ENCODE measurements around the gene CALM1. TPM values are rescaled to one million over a fixed set of nuclear protein-coding genes. Genes with fewer than 3 reads are reported as not detected.

The CALM1 gene
- total RNA-seq, 4 donors from 2014 or later = 106 to 240 (median 182) TPM

DNA sequence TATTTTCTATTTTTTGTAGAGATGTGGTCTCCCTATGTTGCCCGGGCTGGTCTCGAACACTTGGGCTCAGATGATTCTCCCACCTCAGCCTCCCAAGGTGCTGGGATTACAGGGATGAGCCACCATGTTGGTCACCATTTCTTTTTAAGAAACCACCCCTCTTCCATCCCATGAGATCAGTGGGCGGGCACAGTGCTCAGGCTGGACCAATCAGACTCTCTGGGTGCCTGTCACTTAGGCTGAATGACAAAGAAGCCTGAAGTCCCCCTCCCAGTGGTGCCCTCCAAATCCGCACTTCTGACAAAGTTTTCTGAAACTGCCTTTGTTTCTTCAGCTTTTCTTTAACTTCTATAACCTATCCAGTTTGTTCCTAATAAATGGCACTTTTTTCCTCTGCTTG is 48.2 kb downstream of the CALM1 start:
- TF ChIP-seq, protein P1, sequence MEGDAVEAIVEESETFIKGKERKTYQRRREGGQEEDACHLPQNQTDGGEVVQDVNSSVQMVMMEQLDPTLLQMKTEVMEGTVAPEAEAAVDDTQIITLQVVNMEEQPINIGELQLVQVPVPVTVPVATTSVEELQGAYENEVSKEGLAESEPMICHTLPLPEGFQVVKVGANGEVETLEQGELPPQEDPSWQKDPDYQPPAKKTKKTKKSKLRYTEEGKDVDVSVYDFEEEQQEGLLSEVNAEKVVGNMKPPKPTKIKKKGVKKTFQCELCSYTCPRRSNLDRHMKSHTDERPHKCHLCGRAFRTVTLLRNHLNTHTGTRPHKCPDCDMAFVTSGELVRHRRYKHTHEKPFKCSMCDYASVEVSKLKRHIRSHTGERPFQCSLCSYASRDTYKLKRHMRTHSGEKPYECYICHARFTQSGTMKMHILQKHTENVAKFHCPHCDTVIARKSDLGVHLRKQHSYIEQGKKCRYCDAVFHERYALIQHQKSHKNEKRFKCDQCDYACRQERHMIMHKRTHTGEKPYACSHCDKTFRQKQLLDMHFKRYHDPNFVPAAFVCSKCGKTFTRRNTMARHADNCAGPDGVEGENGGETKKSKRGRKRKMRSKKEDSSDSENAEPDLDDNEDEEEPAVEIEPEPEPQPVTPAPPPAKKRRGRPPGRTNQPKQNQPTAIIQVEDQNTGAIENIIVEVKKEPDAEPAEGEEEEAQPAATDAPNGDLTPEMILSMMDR (IDR thresholded peaks at IDR 0.05) = no peak
- TF ChIP-seq POLR2A (IDR thresholded peaks at IDR 0.05) = no peak
- no peak overlapping the region for H3K4me3 ChIP-seq (ENCODE audit: low read depth, poor library complexity, severe bottlenecking)
- 94 to 96% methylated on average over 4 of the region's 4 CpGs for WGBS, 2 donors
- intact Hi-C loops (cut with DNase I; ENCODE audit: low total_unique reads) = no loop called here
- peak in 1 of 2 donors; percentile 76 for DNase-seq (ENCODE audit: low spot score in 2 of 2)

DNA sequence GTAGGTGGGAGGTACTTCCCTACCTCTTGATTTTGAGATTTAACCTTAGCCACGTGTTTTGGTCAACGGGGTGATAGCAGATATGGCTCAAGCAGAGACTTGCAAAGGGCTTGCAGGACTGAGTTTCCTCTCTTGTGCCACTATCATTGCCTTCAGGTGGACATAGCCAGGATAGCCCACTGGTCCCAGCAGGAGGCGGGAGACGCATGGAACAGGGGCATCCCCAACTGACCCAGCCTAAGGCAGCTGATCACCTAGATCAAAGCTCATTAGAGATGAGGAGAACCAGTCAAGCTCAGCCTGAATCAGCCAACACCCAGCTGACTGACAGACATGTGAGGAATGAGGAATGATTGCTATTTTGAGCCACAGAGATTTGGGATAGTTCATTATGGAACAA is 49.6 kb downstream of the CALM1 start:
- no peak for TF ChIP-seq POLR2A (IDR thresholded peaks at IDR 0.05)
- TF ChIP-seq, protein P1 (IDR thresholded peaks at IDR 0.05) = no peak
- DNase-seq (ENCODE audit: low spot score in 2 of 2) = peak in 1 of 2 donors; percentile 59
- intact Hi-C loops (cut with DNase I; ENCODE audit: low total_unique reads) = no loop called here
- H3K4me3 ChIP-seq (ENCODE audit: low read depth, poor library complexity, severe bottlenecking) = no peak overlapping the region
- 75 to 86% methylated on average over 4 of the region's 4 CpGs for WGBS, 2 donors

DNA sequence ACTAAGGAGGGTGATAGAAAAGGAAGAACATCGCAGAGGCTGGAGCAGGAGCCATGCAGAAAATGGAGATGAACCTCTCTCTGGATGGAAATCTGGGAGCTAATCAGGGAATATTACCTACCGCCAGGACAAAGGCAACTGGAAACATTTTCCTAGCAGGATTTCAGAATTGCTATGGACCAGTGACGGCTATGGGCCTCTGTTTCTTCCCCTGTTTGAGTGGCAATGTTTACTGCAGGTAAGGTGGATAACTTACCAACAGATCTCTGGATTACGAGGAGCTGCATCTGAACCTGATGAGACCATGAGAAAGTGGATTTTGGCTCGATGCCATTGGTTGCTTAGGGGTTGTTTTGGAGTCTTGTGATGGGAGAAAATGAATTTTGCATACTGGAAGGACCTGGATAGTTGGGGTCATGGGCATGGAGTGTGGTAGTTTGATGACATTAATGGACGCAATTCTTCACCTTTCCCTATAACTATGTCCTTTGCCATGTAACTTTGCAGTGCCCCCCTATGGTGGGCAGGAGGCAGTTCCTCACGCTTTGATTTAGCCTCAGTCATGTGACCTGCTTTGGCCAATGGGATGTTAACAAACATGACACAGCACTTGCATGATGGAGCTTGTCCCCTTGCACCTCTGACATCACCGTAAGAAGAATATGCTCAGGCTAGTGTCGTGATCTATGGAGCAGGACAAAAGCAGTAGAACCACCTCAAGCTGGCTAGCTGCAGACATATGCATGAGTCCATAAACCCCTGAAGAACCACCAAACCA is 51.1 kb downstream of the CALM1 start:
- intact Hi-C loops (cut with DNase I; ENCODE audit: low total_unique reads) = no loop called here
- TF ChIP-seq, protein P1 (IDR thresholded peaks at IDR 0.05) = no peak
- no peak for TF ChIP-seq POLR2A (IDR thresholded peaks at IDR 0.05)
- WGBS, 2 donors = 90% methylated on average over 9 of the region's 9 CpGs
- no peak overlapping the region for H3K4me3 ChIP-seq (ENCODE audit: low read depth, poor library complexity, severe bottlenecking)
- peak in 1 of 2 donors; percentile 50 for DNase-seq (ENCODE audit: low spot score in 2 of 2)

DNA sequence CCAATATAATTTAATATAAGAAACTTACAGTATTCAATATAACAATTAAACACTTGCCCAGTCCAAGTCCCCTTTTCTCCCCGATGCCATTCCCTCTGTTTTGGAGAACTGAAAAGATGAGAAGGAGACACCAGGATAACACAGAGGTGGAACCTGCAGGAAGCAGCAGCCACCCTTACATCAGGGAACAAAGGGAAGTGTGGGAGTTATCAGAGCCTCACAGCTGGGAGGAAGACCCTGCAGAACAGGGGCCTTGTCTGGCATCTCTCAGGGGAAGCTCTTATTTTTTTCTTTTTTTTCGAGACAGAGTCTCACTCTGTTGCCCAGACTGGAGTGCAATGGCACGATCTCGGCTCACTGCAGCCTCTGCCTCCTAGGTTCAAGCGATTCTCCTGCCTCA is 52.6 kb downstream of the CALM1 start:
- DNase-seq (ENCODE audit: low spot score in 2 of 2) = peak in 1 of 2 donors; percentile 4
- H3K4me3 ChIP-seq (ENCODE audit: low read depth, poor library complexity, severe bottlenecking) = no peak overlapping the region
- 84 to 86% methylated on average over 5 of the region's 5 CpGs for WGBS, 2 donors
- TF ChIP-seq, protein P1 (IDR thresholded peaks at IDR 0.05) = no peak
- no peak for TF ChIP-seq POLR2A (IDR thresholded peaks at IDR 0.05)
- intact Hi-C loops (cut with DNase I; ENCODE audit: low total_unique reads) = no loop called here

DNA sequence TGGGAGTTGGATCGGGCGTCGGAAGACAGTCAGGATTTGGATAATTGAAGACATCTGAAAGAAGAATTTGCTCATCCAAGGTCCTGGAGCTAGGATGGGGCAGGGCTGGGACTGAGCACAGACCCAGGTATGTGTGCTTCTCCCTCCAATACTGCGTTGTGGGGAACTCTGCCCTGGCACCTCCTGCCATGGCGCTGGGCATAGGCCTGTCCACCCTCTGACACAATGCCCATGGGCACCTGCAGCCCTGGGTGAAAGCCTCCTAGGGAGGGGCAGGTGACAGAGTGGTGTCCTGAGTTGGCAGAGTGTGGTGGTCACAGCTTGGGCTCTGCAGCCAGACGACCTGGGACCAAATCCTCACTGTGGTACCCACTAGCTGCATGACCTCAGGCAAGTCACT is 53.3 kb downstream of the CALM1 start:
- intact Hi-C loops (cut with DNase I; ENCODE audit: low total_unique reads) = no loop called here
- peak in 1 of 2 donors; percentile 70 for DNase-seq (ENCODE audit: low spot score in 2 of 2)
- WGBS, 2 donors = 76 to 77% methylated on average over 4 to 6 of the region's 6 CpGs
- H3K4me3 ChIP-seq (ENCODE audit: low read depth, poor library complexity, severe bottlenecking) = no peak overlapping the region
- TF ChIP-seq POLR2A (IDR thresholded peaks at IDR 0.05) = no peak
- TF ChIP-seq, protein P1 (IDR thresholded peaks at IDR 0.05) = no peak

Data from lower leg skin (tissue), 4 donors.